Hepatocyte (in vitro differentiated cells): ENCODE data around the gene PCDHA2. TPM values are rescaled to one million over a fixed set of nuclear protein-coding genes. Genes with fewer than 3 reads are reported as not detected.
"Not testable (repeated sequence)": the region's sequence is repeated elsewhere in the genome, so short reads cannot be mapped to it uniquely, and the experiment has no call there.

Experiments
- DNase-seq: peaks from one replicate; pipeline ENCODE4 v3.0.0-alpha.2; 2016; ENCODE audit warnings: low spot score
- H2AFZ ChIP-seq: fragments of 200-600 bp; sonication (generic); 2 replicates; pipeline ENCODE4 v1.6.0; 2016; ENCODE audit warnings: antibody characterized with exemption, mild to moderate bottlenecking
- H3K27ac ChIP-seq: fragments of 200-600 bp; sonication (generic); 2 replicates; pipeline ENCODE4 v1.5.1; 2016; ENCODE audit warnings: mild to moderate bottlenecking
- H3K27me3 ChIP-seq: fragments of 200-600 bp; sonication (generic); 2 replicates; pipeline ENCODE4 v1.6.1; 2016
- H3K36me3 ChIP-seq: fragments of 200-600 bp; sonication (generic); replicated peaks from 2 replicates; pipeline ENCODE4 v1.5.1; 2016; ENCODE audit warnings: low read depth; ENCODE audit not compliant: insufficient read depth
- H3K4me1 ChIP-seq: fragments of 200-600 bp; sonication (generic); 2 replicates; pipeline ENCODE4 v1.5.1; 2016; ENCODE audit warnings: mild to moderate bottlenecking, moderate library complexity; ENCODE audit not compliant: insufficient read depth
- H3K4me2 ChIP-seq: fragments of 200-600 bp; sonication (generic); 2 replicates; pipeline ENCODE4 v1.6.0; 2016
- H3K4me3 ChIP-seq: fragments of 200-600 bp; sonication (generic); 2 replicates; pipeline ENCODE4 v1.5.1; 2016; ENCODE audit warnings: mild to moderate bottlenecking
- H3K79me2 ChIP-seq: fragments of 200-600 bp; sonication (generic); 2 replicates; pipeline ENCODE4 v1.6.0; 2017; ENCODE audit warnings: mild to moderate bottlenecking
- H3K9me2 ChIP-seq: fragments of 200-600 bp; sonication (generic); replicated peaks from 2 replicates; pipeline ENCODE4 v1.6.0; 2017; ENCODE audit warnings: mild to moderate bottlenecking; ENCODE audit not compliant: insufficient read depth
- H3K9me3 ChIP-seq: fragments of 200-600 bp; sonication (generic); 2 replicates; pipeline ENCODE4 v1.5.1; 2016; ENCODE audit warnings: low read depth, mild to moderate bottlenecking
- H4K20me1 ChIP-seq: fragments of 200-600 bp; sonication (generic); 2 replicates; pipeline ENCODE4 v1.6.0; 2016; ENCODE audit warnings: mild to moderate bottlenecking; ENCODE audit not compliant: insufficient read depth, poor library complexity, severe bottlenecking
- EZH2 ChIP-seq: fragments of 200-600 bp; sonication (generic); IDR thresholded peaks from 2 replicates; pipeline ENCODE4 v1.6.1; 2016; ENCODE audit warnings: antibody characterized with exemption, mild to moderate bottlenecking, borderline replicate concordance
- EZH2phosphoT487 ChIP-seq: fragments of 200-600 bp; sonication (generic); IDR thresholded peaks from one replicate; pipeline ENCODE4 v1.6.1; 2018; ENCODE audit warnings: antibody characterized with exemption, mild to moderate bottlenecking, low read depth, moderate library complexity; ENCODE audit not compliant: unreplicated experiment, severe bottlenecking
- WGBS: methylation state at CpG from one replicate; pipeline ENCODE4 v1.1.6; 2016; ENCODE audit warnings: low lambda C conversion rate; ENCODE audit errors: missing lambda C conversion rate; 5-methylcytosine and 5-hydroxymethylcytosine counted together
- polyA plus RNA-seq: library from polyadenylated mRNA; unstranded; fragments of >200 nt; fragmentation: Nextera tagmentation; extraction: Ambion mirVana; gene quantifications from 2 replicates; pipeline ENCODE4 v1.2.1, GENCODE V29; 2016
- total RNA-seq: library from RNA; depleted of rRNA; stranded (reverse); fragments of >200 nt; gene quantifications from 2 replicates; pipeline ENCODE4 v1.2.3, GENCODE V29; 2014
- TF ChIP-seq, protein P1 (sequence below): fragments of 200-600 bp; sonication (generic); IDR thresholded peaks from 2 replicates; pipeline ENCODE4 v1.5.1; 2016; ENCODE audit warnings: antibody characterized with exemption, mild to moderate bottlenecking; ENCODE audit not compliant: poor library complexity

Gene PCDHA2
- total and polyA plus RNA-seq, 2 experiments from 2014 or later = 2.0 to 3.9 TPM

GRCh38 chr5:140806834-140807775 is 12.5 kb downstream of the PCDHA2 start, which contains the start of gene PCDHA4:
PCDHA4 (plus strand) TSS chr5:140807068.
- H3K4me3 ChIP-seq = peak within 1 kb of the TSS; percentile 83
- H3K9me2 ChIP-seq = no peaks in the 10 kb centered on the region
- WGBS = 2% methylated on average over 46 of the region's 47 CpGs
- H3K4me1 ChIP-seq = no peaks in the 10 kb centered on the region
- peak; percentile 88 for DNase-seq
- no peaks in the 10 kb centered on the region for H3K27me3 ChIP-seq
- H2AFZ ChIP-seq = peak within 1 kb of the TSS; percentile 92
- peaks cover 19% of the 10 kb centered on the region for H3K79me2 ChIP-seq
- no peaks in the 10 kb centered on the region for H3K9me3 ChIP-seq
- H4K20me1 ChIP-seq = no peaks in the 10 kb centered on the region
- no peaks in the 10 kb centered on the region for H3K36me3 ChIP-seq
- peak within 1 kb of the TSS; percentile 80 for H3K4me2 ChIP-seq
- peak within 1 kb of the TSS; percentile 89 for H3K27ac ChIP-seq
- TF ChIP-seq EZH2 = no peak
- TF ChIP-seq, protein P1, sequence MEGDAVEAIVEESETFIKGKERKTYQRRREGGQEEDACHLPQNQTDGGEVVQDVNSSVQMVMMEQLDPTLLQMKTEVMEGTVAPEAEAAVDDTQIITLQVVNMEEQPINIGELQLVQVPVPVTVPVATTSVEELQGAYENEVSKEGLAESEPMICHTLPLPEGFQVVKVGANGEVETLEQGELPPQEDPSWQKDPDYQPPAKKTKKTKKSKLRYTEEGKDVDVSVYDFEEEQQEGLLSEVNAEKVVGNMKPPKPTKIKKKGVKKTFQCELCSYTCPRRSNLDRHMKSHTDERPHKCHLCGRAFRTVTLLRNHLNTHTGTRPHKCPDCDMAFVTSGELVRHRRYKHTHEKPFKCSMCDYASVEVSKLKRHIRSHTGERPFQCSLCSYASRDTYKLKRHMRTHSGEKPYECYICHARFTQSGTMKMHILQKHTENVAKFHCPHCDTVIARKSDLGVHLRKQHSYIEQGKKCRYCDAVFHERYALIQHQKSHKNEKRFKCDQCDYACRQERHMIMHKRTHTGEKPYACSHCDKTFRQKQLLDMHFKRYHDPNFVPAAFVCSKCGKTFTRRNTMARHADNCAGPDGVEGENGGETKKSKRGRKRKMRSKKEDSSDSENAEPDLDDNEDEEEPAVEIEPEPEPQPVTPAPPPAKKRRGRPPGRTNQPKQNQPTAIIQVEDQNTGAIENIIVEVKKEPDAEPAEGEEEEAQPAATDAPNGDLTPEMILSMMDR = peak; percentile 85
- no peak for TF ChIP-seq EZH2phosphoT487

DNA sequence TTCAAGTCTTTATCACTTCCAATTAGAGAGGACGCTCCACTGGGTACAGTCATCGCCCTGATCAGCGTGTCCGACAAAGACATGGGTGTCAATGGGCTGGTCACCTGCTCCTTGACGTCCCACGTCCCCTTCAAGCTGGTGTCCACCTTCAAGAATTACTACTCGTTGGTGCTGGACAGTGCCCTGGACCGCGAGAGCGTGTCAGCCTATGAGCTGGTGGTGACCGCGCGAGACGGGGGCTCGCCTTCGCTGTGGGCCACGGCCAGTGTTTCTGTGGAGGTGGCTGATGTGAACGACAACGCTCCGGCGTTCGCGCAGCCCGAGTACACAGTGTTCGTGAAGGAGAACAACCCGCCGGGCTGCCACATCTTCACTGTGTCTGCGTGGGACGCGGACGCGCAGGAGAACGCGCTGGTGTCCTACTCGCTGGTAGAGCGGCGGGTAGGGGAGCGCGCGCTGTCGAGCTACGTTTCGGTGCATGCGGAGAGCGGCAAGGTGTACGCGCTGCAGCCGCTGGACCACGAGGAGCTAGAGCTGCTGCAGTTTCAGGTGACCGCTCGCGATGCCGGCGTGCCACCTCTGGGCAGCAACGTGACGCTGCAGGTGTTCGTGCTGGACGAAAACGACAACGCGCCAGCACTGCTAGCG is 13.7 kb downstream of the PCDHA2 start:
- H3K36me3 ChIP-seq, H3K9me2 ChIP-seq, H3K4me3 ChIP-seq, H4K20me1 ChIP-seq, DNase-seq, H3K4me1 ChIP-seq, H2AFZ ChIP-seq, H3K27ac ChIP-seq, H3K9me3 ChIP-seq, H3K27me3 ChIP-seq: not testable (repeated sequence)
- Histone ChIP-seq H3K4me2 (peak overlapping the region; percentile 80), H3K79me2 (peaks cover 23% of the 10 kb centered on the region)
- WGBS = 99% methylated on average over 57 of the region's 62 CpGs

DNA sequence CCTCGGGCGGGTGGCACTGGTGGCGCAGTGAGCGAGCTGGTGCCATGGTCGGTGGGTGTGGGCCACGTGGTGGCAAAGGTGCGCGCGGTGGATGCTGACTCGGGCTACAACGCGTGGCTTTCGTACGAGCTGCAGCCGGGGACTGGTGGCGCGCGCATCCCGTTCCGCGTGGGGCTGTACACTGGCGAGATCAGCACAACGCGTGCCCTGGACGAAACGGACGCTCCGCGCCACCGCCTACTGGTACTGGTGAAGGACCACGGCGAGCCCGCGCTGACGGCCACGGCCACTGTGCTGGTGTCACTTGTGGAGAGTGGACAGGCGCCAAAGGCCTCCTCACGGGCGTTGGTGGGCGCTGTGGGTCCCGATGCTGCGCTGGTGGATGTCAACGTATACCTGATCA is 14.2 kb downstream of the PCDHA2 start:
- peaks cover 28% of the 10 kb centered on the region for H3K79me2 ChIP-seq
- H3K27me3 ChIP-seq = no peaks in the 10 kb centered on the region
- H3K4me1 ChIP-seq = no peaks in the 10 kb centered on the region
- 97% methylated on average over 41 of the region's 43 CpGs for WGBS
- H3K4me2 ChIP-seq = no peak overlapping the region
- no peaks in the 10 kb centered on the region for H3K36me3 ChIP-seq
- no peaks in the 10 kb centered on the region for H3K9me3 ChIP-seq
- H4K20me1 ChIP-seq = no peaks in the 10 kb centered on the region
- H2AFZ ChIP-seq = no peak overlapping the region
- no peak for DNase-seq
- TF ChIP-seq EZH2 (no peak), EZH2phosphoT487 (no peak)
- TF ChIP-seq, protein P1 = no peak
- H3K27ac ChIP-seq = no peak overlapping the region
- H3K9me2 ChIP-seq = no peaks in the 10 kb centered on the region
- no peak overlapping the region for H3K4me3 ChIP-seq
